ENCODE results near the gene ARHGAP8. TPM values are rescaled to one million over a fixed set of nuclear protein-coding genes. Genes with fewer than 3 reads are reported as not detected.

ARHGAP8 gene
- total RNA-seq, 2 experiments from 2014 or later: not detected

GRCh38 chr22:44888491-44889254 lies 136.3 kb downstream of the ARHGAP8 start:
- no TSS peak for BruUV-seq (replicated peaks)
- H3K79me2 ChIP-seq (ENCODE audit: insufficient read depth, low read depth, low read length): no peaks in the 10 kb centered on the region
- H4K20me1 ChIP-seq (ENCODE audit: insufficient read depth, low read length): no peaks in the 10 kb centered on the region
- no peaks in the 10 kb centered on the region for H3K4me1 ChIP-seq (ENCODE audit: insufficient read depth, low read length, poor library complexity, severe bottlenecking)
- H2AFZ ChIP-seq (ENCODE audit: low read length): no peak overlapping the region
- H3K9me3 ChIP-seq (ENCODE audit: low read length): no peaks in the 10 kb centered on the region
- intact Hi-C loops (cut with micrococcal nuclease; ENCODE audit: unreplicated experiment): no loop called here
- no peak for DNase-seq (ENCODE audit: low spot score)
- H3K27ac ChIP-seq (ENCODE audit: low read depth, low read length, poor library complexity, severe bottlenecking): no peak overlapping the region
- POLR2A ChIA-PET: no interaction called here
- CTCF ChIA-PET (ENCODE audit: unreplicated experiment): no interaction called here
- no peaks in the 10 kb centered on the region for H3K9me2 ChIP-seq (ENCODE audit: insufficient read depth, low read length)
- H3K36me3 ChIP-seq (ENCODE audit: insufficient read depth, low read length): no peaks in the 10 kb centered on the region
- TF ChIP-seq EZH2phosphoT487 (IDR thresholded peaks at IDR 0.05; ENCODE audit: borderline replicate concordance, low read depth, low read length) (no peak), CTCF (conservative IDR thresholded peaks at IDR 0.05; ENCODE audit: low read length) (no peak)
- H3K4me3 ChIP-seq (ENCODE audit: low read depth, low read length, poor library complexity, severe bottlenecking): no peak overlapping the region
- no peak overlapping the region for H3K4me2 ChIP-seq (ENCODE audit: low read length)

GRCh38 chr22:44889255-44889878 lies 137.0 kb downstream of the ARHGAP8 start:
- DNase-seq (ENCODE audit: low spot score): no peak
- no peaks in the 10 kb centered on the region for H4K20me1 ChIP-seq (ENCODE audit: insufficient read depth, low read length)
- CTCF ChIA-PET (ENCODE audit: unreplicated experiment): no interaction called here
- H3K27ac ChIP-seq (ENCODE audit: low read depth, low read length, poor library complexity, severe bottlenecking): no peak overlapping the region
- no peaks in the 10 kb centered on the region for H3K9me3 ChIP-seq (ENCODE audit: low read length)
- H3K4me2 ChIP-seq (ENCODE audit: low read length): no peak overlapping the region
- intact Hi-C loops (cut with micrococcal nuclease; ENCODE audit: unreplicated experiment): no loop called here
- H3K4me1 ChIP-seq (ENCODE audit: insufficient read depth, low read length, poor library complexity, severe bottlenecking): no peaks in the 10 kb centered on the region
- TF ChIP-seq CTCF (conservative IDR thresholded peaks at IDR 0.05; ENCODE audit: low read length): no peak
- TF ChIP-seq EZH2phosphoT487 (IDR thresholded peaks at IDR 0.05; ENCODE audit: borderline replicate concordance, low read depth, low read length): no peak
- no peaks in the 10 kb centered on the region for H3K9me2 ChIP-seq (ENCODE audit: insufficient read depth, low read length)
- no TSS peak for BruUV-seq (replicated peaks)
- POLR2A ChIA-PET: no interaction called here
- H3K36me3 ChIP-seq (ENCODE audit: insufficient read depth, low read length): no peaks in the 10 kb centered on the region
- H2AFZ ChIP-seq (ENCODE audit: low read length): no peak overlapping the region
- H3K79me2 ChIP-seq (ENCODE audit: insufficient read depth, low read depth, low read length): no peaks in the 10 kb centered on the region
- H3K4me3 ChIP-seq (ENCODE audit: low read depth, low read length, poor library complexity, severe bottlenecking): no peak overlapping the region
